ENCODE results near the gene GCAT.

DNA sequence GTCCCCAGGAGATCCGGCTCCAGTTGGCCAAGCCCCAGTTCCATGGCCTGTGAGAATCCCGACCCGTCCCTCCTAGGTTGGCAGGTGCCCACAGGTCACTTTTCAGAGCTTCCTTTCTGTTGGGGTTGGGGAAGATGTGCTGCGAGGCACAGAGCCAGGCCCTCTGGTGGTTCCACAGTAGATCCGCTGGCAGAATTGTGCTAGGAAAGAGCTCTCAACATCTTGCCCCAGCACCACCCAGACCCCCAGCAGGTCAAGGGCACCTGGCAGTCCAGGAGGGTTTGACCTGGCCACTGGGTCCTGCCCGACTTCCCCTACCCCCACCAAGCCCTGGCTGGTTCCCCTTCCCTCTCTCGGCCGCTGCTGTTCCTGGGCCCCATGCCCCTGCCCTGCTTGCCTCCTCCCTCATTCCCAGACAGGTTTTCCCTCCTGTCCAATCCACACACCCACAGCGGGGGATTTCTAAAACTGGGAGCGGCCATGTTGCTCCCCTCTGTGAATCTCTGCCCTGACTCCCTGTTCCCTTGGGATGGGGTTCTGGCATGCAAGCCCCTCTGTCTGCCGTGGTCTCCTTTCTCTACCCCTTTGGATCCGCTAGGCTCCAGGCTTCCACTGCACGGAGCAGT lies 26.2 kb upstream of the GCAT start:
- no peak for TF ChIP-seq FOXM1 (IDR thresholded peaks at IDR 0.05; ENCODE audit: borderline replicate concordance)
- no peak for TF ChIP-seq L3MBTL2 (conservative IDR thresholded peaks at IDR 0.05)
- no peak for TF ChIP-seq LEF1 (IDR thresholded peaks at IDR 0.05; ENCODE audit: borderline replicate concordance)
- TF ChIP-seq FOXK2 (IDR thresholded peaks at IDR 0.05): no peak
- TF ChIP-seq FOXA1 (IDR thresholded peaks at IDR 0.05): no peak
- no peak for TF ChIP-seq SP1 (IDR thresholded peaks at IDR 0.05)
- no peak for TF ChIP-seq ELF4 (IDR thresholded peaks at IDR 0.05)

All from HEK293T (cell line).